ENCODE data around the gene INTS7.
"Not testable (repeated sequence)": the region's sequence is repeated elsewhere in the genome, so short reads cannot be mapped to it uniquely, and the experiment has no call there.

The INTS7 gene

GRCh38 chr1:211959221-211959620, 76.1 kb downstream of the INTS7 start:
- no peak overlapping the region for H2BK120ac ChIP-seq (ENCODE audit: insufficient read depth, low read length, poor library complexity)
- H4K91ac ChIP-seq (ENCODE audit: low read depth, low read length): no peak overlapping the region
- H3K4me1 ChIP-seq (ENCODE audit: control insufficient read depth in 1 of 2, insufficient read depth in 2 of 2, low read length in 2 of 2): no peaks in the 10 kb centered on the region
- no peak overlapping the region for H2AFZ ChIP-seq (ENCODE audit: insufficient read depth, low read length, poor library complexity)
- H3K18ac ChIP-seq (ENCODE audit: low read length): no peak overlapping the region
- peaks cover 6% of the 10 kb centered on the region for H3K9me3 ChIP-seq (ENCODE audit: insufficient read depth, low read depth, low read length)
- H3K36me3 ChIP-seq (ENCODE audit: control insufficient read depth in 1 of 2, insufficient read depth in 2 of 2, low read length in 2 of 2): peaks cover 6 to 9% of the 10 kb centered on the region in 2 experiments
- H3K4ac ChIP-seq (ENCODE audit: low read depth, low read length): no peak overlapping the region
- H4K12ac ChIP-seq (ENCODE audit: low read depth, low read length): no peak overlapping the region
- no peak overlapping the region for H3K4me3 ChIP-seq (ENCODE audit: low read depth, low read length)
- H3K14ac ChIP-seq (ENCODE audit: low read length): no peak overlapping the region
- H3K27me3 ChIP-seq (ENCODE audit: insufficient read depth, low read length): no peaks in the 10 kb centered on the region
- H2BK12ac ChIP-seq (ENCODE audit: low read length): no peak overlapping the region
- no CpG with 5 or more reads among the region's 8 CpGs for WGBS (ENCODE audit: extremely low coverage, insufficient coverage, insufficient read length)
- no peak overlapping the region for H3K27ac ChIP-seq (ENCODE audit: low read depth, low read length)
- H3K9ac ChIP-seq (ENCODE audit: low read length): no peak overlapping the region
- no peaks in the 10 kb centered on the region for H3K79me2 ChIP-seq (ENCODE audit: control insufficient read depth, insufficient read depth, low read length, poor library complexity)
- H3K4me2 ChIP-seq (ENCODE audit: low read length): no peak overlapping the region
- no peak overlapping the region for H2AK5ac ChIP-seq (ENCODE audit: low read length)
- H4K8ac ChIP-seq (ENCODE audit: low read depth, low read length): no peak overlapping the region
- DNase-seq: no peak
- H3K79me1 ChIP-seq (ENCODE audit: low read length): no peaks in the 10 kb centered on the region
- H3K23ac ChIP-seq (ENCODE audit: low read length): no peak overlapping the region
- no peak overlapping the region for H2BK5ac ChIP-seq (ENCODE audit: low read depth, low read length, poor library complexity)

- not testable (repeated sequence) for H2AFZ ChIP-seq (ENCODE audit: insufficient read depth, low read length, poor library complexity); H3K23ac ChIP-seq (ENCODE audit: low read length); H3K4me1 ChIP-seq (ENCODE audit: control insufficient read depth in 1 of 2, insufficient read depth in 2 of 2, low read length in 2 of 2); H3K4ac ChIP-seq (ENCODE audit: low read depth, low read length); H3K27ac ChIP-seq (ENCODE audit: low read depth, low read length); H3K4me2 ChIP-seq (ENCODE audit: low read length); H3K27me3 ChIP-seq (ENCODE audit: insufficient read depth, low read length); H3K79me1 ChIP-seq (ENCODE audit: low read length); H4K91ac ChIP-seq (ENCODE audit: low read depth, low read length); H2BK120ac ChIP-seq (ENCODE audit: insufficient read depth, low read length, poor library complexity); H3K9ac ChIP-seq (ENCODE audit: low read length); H2BK12ac ChIP-seq (ENCODE audit: low read length); H3K79me2 ChIP-seq (ENCODE audit: control insufficient read depth, insufficient read depth, low read length, poor library complexity); H3K9me3 ChIP-seq (ENCODE audit: insufficient read depth, low read depth, low read length); H3K18ac ChIP-seq (ENCODE audit: low read length); H3K14ac ChIP-seq (ENCODE audit: low read length); H4K8ac ChIP-seq (ENCODE audit: low read depth, low read length); H2AK5ac ChIP-seq (ENCODE audit: low read length); H4K12ac ChIP-seq (ENCODE audit: low read depth, low read length); H3K4me3 ChIP-seq (ENCODE audit: low read depth, low read length); H3K36me3 ChIP-seq (ENCODE audit: control insufficient read depth in 1 of 2, insufficient read depth in 2 of 2, low read length in 2 of 2); H2BK5ac ChIP-seq (ENCODE audit: low read depth, low read length, poor library complexity); DNase-seq
- no CpG with 5 or more reads among the region's 2 CpGs for WGBS (ENCODE audit: extremely low coverage, insufficient coverage, insufficient read length)
Measured at GRCh38 chr1:211954028-211954427, 81.3 kb downstream of the INTS7 start.

- not testable (repeated sequence) for H4K91ac ChIP-seq (ENCODE audit: low read depth, low read length); H3K4ac ChIP-seq (ENCODE audit: low read depth, low read length); H2BK120ac ChIP-seq (ENCODE audit: insufficient read depth, low read length, poor library complexity); H3K4me3 ChIP-seq (ENCODE audit: low read depth, low read length); H2BK5ac ChIP-seq (ENCODE audit: low read depth, low read length, poor library complexity); H2BK12ac ChIP-seq (ENCODE audit: low read length); H3K27ac ChIP-seq (ENCODE audit: low read depth, low read length); DNase-seq; H3K9me3 ChIP-seq (ENCODE audit: insufficient read depth, low read depth, low read length); H2AK5ac ChIP-seq (ENCODE audit: low read length); H3K36me3 ChIP-seq (ENCODE audit: control insufficient read depth in 1 of 2, insufficient read depth in 2 of 2, low read length in 2 of 2); H3K14ac ChIP-seq (ENCODE audit: low read length); H2AFZ ChIP-seq (ENCODE audit: insufficient read depth, low read length, poor library complexity); H3K27me3 ChIP-seq (ENCODE audit: insufficient read depth, low read length); H3K79me2 ChIP-seq (ENCODE audit: control insufficient read depth, insufficient read depth, low read length, poor library complexity); H3K18ac ChIP-seq (ENCODE audit: low read length); H3K23ac ChIP-seq (ENCODE audit: low read length); H4K8ac ChIP-seq (ENCODE audit: low read depth, low read length); H3K9ac ChIP-seq (ENCODE audit: low read length); H3K79me1 ChIP-seq (ENCODE audit: low read length); H4K12ac ChIP-seq (ENCODE audit: low read depth, low read length); H3K4me2 ChIP-seq (ENCODE audit: low read length); H3K4me1 ChIP-seq (ENCODE audit: control insufficient read depth in 1 of 2, insufficient read depth in 2 of 2, low read length in 2 of 2)
- WGBS (ENCODE audit: extremely low coverage, insufficient coverage, insufficient read length): no CpG with 5 or more reads among the region's 4 CpGs
Measured at GRCh38 chr1:211953543-211953942, 81.8 kb downstream of the INTS7 start.

- Histone ChIP-seq H2BK5ac (ENCODE audit: low read depth, low read length, poor library complexity) (no peak overlapping the region), H3K4ac (ENCODE audit: low read depth, low read length) (no peak overlapping the region), H2BK12ac (ENCODE audit: low read length) (no peak overlapping the region), H3K79me2 (ENCODE audit: control insufficient read depth, insufficient read depth, low read length, poor library complexity) (no peaks in the 10 kb centered on the region), H2AFZ (ENCODE audit: insufficient read depth, low read length, poor library complexity) (no peak overlapping the region), H3K4me2 (ENCODE audit: low read length) (no peak overlapping the region), H3K4me3 (ENCODE audit: low read depth, low read length) (no peak overlapping the region), H4K91ac (ENCODE audit: low read depth, low read length) (no peak overlapping the region), H3K4me1 (ENCODE audit: control insufficient read depth in 1 of 2, insufficient read depth in 2 of 2, low read length in 2 of 2) (no peaks in the 10 kb centered on the region), H3K18ac (ENCODE audit: low read length) (no peak overlapping the region), H3K14ac (ENCODE audit: low read length) (no peak overlapping the region), H3K27me3 (ENCODE audit: insufficient read depth, low read length) (no peaks in the 10 kb centered on the region), H4K12ac (ENCODE audit: low read depth, low read length) (no peak overlapping the region), H4K8ac (ENCODE audit: low read depth, low read length) (no peak overlapping the region), H2BK120ac (ENCODE audit: insufficient read depth, low read length, poor library complexity) (no peak overlapping the region), H3K9me3 (ENCODE audit: insufficient read depth, low read depth, low read length) (no peaks in the 10 kb centered on the region), H3K9ac (ENCODE audit: low read length) (no peak overlapping the region), H3K36me3 (ENCODE audit: control insufficient read depth in 1 of 2, insufficient read depth in 2 of 2, low read length in 2 of 2) (no peaks in the 10 kb centered on the region), H3K23ac (ENCODE audit: low read length) (no peak overlapping the region), H3K79me1 (ENCODE audit: low read length) (no peaks in the 10 kb centered on the region), H3K27ac (ENCODE audit: low read depth, low read length) (no peak overlapping the region), H2AK5ac (ENCODE audit: low read length) (no peak overlapping the region)
- DNase-seq: no peak
- no CpG with 5 or more reads among the region's 2 CpGs for WGBS (ENCODE audit: extremely low coverage, insufficient coverage, insufficient read length)
Measured at GRCh38 chr1:211952299-211952698, 83.1 kb downstream of the INTS7 start.

Measured in trophoblast cell (in vitro differentiated cells and primary cell).